Nucleus accumbens (tissue), 56 donors: Measurements from ENCODE around the gene SERPINA6.
"Not testable (repeated sequence)": the region's sequence is repeated elsewhere in the genome, so short reads cannot be mapped to it uniquely, and the experiment has no call there.

Experiments
- DNase-seq, 56 donors: peaks; one replicate each; lab custom pipeline; 2025; lab: John Stamatoyannopoulos, UW

The SERPINA6 gene

DNA sequence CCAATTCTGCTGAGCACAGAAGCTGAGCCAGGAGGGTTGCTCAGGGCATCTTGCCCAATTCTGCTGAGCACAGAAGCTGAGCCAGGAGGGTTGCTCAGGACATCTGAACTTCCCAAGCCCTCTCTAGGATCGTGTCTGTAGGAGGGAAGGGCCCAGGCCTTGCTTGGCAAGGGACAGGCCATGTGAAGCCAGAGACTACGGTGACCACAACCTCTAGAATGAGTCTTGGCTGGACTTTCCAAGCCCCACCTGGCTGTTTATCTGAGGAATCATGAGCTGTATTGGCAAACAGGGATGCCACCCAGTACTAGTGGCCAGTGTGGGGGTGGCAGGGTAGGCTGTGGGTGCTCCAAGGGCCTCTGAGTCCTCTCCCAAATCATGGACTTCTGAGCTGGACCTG lies 7.7 kb upstream of the SERPINA6 start:
- no peak for DNase-seq

DNA sequence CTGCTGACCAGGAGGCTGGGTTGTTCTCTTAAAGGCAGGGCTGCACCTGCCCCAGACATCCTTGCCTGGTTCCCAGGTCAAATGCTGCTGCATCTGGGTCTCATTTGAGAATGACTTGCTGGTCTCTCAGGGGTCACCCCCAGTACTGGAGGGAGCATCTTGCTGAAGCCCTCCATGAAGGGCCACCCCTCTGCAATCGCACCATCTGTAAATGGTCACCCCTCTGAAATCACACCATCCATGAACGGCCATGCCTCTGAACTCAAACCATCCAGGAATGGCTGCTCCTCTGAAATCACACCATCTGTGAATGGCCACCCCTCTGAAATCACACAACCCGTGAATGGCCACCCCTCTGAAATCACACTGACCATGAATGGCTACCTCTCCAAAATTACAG lies 7.3 kb upstream of the SERPINA6 start:
- no peak for DNase-seq

DNA sequence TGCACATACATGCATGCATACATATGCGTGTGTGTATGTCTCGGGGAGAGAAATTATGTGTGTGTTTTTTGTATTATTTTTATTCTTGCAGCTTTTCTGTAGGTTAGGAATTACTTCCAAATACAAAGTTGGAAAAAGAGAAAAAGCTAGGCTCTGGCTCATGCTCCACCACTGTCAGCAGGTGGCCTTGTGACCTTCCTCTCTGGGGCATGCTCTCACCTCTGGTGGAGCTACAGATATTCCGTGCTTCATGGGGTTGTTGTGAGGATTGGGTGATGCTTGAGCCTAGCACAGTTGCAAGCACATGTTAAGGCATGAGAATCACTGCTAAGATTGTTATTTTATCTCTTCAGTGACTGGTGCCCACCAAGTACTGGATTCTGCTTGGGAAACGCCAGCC lies 6.7 kb upstream of the SERPINA6 start:
- DNase-seq = no peak

DNA sequence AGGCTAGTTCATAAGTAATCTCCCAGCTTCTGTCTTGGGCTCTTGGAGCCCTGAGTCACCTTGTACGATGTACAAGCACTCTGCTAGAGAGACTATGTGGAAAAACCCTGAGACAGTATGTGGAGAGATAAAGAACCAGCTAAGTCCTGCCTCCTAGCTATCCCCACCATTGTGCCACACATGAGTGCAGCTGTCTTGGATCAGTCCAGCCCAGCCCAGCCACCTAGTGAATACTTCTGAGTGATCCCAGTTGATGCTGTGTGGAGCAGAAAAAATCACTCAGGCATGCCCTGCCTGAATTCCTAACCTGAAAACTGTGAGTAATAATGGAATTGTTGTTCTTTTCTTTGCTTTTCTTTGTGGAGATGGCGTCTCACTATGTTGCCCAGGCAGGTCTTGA lies 5.1 kb upstream of the SERPINA6 start:
- DNase-seq = no peak

DNA sequence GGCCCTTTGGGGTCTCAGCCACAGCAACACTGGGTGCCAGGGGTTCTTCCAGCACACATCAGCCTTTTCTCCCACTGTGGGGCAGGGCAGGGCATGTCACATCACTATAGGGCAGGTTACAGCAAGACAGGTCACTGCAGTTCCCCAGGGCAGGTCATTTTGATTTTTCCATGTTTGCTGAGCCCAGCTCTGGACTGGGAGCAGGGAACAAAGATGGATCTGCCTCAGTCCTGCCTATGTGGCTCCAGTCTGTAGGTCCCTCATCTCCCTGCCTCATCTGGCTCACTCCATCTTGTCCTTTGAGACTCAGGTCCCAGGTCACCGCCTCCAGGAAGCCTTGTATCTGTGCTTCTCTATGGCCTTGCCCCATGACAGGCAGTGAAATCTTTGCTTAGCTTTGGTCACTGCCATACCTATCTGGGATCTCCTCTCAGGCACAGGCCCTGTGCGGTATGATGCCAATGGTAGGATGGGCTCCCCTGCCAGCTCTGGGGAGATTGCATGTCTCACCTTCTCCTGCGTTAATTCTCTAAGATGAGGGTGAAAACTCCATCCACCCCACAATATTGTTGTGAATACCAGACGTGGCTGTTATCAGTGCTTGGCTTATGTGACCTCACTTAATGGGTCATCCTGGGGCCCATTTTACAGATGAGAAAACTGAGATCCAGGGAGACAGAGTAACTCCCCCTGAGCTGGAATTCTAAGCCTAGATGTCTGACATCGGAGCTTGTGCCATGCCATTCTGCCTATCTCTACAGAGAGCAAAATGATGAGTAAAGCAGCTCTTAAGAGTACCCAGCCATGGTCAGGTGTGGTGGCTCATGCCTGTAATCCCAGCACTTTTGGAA lies 1.5 kb downstream of the SERPINA6 start:
- DNase-seq = no peak

DNA sequence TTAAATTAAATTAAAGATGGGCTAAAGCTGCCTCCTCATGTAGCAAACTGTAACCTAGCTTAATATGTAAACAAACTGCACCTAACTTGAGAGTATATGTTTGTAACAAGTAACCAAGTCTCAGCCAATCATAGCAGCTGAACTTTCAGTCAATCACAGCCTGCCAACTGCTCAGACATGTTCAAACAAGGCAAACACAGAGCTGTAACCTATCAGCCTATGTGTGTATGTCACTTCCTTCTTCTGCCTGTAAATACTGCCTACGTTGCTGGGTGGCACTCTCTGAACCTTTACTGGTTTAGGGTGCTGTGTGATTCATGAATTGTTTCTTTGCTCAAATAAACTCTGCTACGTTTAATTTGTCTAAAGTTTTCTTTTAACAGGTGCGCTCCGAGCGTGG lies 2.9 kb downstream of the SERPINA6 start:
- no peak for DNase-seq

DNA sequence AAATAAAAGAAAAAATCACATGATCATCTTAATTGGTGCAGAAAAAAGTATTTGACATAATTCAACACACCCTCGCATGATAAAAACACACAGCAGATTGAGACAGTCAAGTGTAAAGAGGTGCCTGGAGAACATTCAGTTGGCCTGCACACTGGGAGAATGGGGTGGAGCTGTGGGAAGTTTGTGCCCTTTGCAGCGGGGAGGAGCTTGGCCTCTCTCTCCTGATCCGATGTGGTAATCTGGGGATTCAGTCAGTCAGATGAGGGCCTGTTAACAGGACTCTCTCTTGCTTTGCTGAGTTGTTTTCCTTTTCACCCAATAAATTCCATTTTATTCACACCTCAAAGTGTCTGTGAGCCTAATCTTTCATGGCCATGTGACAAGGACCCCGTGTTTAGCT lies 5.9 kb downstream of the SERPINA6 start:
- no peak for DNase-seq

DNA sequence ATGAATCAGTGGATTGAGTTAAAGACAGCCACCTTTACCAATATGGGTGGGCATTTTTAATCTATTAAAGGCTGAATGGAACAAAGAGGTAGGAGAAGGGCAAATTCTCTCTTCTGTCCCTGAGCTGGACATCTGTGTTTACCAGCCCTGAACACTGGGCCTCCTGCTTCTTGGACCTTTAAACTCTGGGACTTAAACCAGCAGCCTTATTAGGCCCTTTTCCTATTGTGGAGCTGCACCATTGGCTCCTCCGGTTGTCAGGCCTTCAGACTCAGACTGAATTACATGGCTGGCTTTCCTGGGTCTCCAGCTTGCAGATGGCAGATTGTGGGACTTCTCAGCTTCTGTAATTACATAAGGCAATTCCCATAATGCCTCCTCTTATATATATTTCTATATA lies 6.4 kb downstream of the SERPINA6 start:
- no peak for DNase-seq

DNA sequence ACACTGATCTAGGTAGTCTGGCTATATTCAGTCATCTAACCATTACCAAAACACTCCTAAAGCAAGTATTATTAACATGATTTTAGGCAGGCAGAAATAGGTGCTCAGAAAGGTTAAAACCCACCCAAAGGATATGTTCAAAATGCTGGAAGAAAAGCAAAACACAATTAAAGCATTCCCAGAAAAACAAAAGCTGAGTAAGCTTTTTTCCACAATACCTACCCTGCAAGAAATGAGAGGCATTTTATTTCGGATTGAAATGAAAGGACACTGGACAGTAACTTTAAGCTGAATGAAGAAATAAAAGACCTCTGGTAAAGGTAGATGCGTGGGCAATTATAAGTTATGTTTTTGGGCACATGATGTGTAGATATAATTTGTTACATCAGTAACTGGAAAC lies 8.2 kb downstream of the SERPINA6 start:
- no peak for DNase-seq

DNA sequence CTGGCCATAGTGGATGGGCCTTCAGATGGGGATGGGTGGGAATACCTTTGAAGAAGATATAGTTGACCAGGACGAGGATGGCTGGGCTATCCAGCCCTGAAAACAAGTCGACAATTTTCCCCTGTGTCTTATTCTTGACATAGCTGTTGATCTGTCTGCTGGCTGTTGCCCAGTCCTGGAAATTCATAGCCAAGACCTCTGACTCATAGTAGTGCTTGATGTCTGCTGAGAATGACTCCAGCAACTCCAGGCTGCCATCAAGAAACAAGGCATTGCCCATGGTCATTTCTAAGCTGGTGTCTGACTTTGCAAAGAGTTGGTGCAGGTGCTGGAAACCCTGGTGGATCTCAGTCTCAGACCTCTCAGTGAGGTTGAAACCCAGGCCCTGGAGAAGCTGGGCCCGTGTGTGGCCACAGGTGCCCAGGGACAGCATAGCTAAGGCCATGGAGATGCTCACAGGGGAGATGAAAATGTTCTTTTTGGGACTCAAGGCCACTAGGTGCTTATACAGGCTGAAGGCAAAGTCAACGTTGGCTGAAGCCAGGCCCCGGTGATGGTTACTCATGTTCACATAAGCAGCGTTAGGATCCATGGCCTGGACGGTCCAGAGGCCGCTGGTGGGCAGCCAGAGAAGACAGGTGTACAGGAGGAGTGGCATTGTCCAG lies 9.0 kb downstream of the SERPINA6 start:
- DNase-seq = no peak

DNA sequence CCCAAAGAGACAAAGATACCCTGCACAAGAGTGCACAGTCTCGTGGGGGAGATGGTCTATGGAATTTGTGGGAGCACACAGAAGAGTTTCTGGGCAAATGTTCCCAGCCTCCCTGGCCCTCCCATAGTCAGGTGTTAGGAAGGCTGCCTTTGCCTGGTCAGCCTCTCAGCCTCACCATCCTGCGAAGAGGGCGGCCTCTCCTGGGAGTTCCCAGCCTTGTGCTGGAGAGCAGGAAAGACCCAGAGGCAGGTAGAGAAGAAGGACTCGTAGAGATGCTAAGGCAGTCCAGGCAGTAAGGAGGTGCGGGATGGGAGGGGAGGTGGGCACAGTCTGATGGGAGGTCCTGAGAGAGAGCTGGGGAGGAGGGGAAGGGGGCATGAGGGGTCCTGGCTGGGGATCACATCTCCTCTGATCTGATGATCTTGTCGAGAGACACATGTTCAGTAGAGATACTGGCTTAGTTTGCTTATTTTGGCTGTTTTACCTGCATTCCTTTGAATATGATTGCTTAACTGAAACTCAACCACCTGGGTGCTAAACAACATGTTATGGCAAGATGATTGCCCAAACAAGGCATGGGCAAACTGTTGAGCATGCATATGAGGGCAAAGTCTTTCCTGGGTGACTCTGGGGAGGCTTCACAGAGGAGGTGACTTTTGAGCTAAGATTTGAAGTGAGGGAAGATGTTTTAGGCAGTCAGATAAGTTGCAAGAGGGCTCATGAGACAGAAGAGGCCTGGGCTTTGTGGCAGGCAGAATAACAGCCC lies 10.5 kb downstream of the SERPINA6 start:
- no peak for DNase-seq

DNA sequence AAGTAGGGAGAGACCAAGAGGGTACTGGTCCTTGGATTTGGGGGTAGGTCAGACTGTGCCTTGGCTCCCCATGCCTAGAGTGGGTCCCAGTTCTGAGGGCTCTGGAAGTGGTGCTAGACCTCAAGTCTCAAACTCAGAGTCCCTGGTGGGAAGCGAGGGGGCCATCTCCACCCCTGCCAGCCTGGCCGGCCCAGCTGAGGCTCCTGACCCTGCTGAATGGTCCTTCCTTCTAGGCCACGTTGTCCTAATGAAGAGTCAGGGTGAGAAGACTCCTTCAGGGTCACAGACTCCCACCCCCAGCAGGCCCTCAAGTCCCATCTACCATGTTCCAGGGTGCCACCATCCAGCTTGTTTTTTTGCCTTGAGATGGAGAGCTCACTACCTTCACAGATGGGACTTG lies 12.9 kb downstream of the SERPINA6 start:
- DNase-seq = no peak

DNA sequence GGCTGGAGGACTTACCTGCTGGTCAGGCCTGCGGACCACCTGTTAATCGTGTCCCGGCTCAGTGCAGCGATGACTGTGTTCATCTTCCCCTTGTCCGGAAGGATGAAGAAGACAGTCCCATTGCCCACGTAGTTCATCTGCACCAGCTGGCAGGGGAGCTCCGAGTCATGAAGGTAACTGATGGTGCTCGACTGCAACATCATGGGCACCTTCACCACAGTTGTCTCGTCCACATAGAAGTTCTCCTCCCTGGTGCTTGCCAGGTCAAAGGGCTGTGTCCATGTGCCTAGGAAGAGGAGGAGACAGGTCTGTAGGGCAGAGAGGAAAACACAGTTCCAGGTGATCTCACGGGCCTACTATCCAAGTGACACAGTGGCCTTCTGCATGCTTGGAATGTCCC lies 13.4 kb downstream of the SERPINA6 start:
- no peak for DNase-seq

DNA sequence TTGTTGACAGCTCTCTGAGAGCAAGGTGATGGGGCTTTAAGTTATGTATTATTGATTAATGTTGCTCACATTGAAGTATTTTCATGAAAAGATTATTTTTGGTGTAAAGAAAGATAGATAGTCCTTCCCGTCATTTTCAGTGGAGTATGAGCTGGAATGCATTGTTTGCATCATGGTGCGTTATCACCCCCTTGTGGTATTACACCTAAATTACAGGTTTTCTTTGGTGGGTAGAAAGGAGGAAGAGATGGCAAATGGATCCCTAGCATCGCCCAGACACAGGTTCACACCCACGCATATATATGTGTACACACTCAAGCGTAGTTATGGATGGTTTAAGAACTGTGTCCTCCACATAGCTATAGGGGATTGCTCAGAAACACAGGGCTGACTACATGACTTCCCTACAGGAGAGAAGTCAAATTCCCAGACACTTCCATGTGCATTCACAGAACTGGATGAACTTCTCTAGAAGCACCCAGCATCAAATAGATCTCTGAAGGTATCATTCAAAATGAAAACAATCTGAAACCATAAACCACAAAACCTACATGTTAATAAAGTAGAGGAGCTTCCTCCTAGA lies 15.6 kb downstream of the SERPINA6 start:
- DNase-seq = no peak

DNA sequence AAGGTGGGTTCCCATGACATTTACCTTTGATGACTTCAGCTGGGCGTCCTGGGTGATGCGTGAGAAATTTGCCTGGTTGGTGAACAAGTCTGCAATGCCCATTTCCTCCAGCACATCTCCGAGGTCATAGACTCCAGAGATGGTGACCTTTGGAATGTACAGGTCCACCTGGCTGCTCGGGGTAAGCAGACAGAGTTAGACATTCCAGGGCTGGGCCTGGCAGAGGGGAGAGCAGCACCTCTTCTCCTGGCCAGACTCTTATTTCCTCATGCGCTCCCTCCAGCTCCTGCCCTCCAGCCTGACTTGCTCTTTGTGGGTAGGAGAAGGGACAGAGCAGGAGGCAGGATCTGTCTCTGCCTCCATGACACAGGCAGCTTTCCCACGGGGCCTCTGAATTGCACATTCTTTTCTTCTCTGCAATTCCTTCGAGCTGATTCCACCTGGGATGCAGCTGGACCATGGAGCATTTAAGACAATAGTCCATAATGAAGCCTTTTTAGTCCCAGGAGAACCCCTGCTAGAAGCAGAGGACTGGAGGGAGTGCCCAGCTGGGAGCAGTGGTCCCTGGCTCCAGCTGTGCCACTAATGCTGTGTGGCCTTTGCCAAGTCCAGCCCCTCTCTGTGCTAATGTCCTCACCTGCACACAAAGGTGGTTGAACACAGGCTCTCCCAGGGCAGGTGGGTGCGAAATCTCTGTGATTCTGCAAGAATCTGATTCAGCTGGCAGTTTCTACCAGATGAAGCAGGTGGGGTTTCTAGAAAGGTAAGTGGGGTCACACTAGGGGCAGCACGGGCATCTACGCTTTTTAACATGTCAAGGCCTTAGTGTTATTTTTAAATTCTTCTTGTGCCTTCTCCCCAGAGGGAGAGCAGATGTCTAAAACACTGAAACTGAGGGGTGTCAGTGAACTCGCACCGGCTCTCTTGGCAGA lies 16.8 kb downstream of the SERPINA6 start:
- no peak for DNase-seq

DNA sequence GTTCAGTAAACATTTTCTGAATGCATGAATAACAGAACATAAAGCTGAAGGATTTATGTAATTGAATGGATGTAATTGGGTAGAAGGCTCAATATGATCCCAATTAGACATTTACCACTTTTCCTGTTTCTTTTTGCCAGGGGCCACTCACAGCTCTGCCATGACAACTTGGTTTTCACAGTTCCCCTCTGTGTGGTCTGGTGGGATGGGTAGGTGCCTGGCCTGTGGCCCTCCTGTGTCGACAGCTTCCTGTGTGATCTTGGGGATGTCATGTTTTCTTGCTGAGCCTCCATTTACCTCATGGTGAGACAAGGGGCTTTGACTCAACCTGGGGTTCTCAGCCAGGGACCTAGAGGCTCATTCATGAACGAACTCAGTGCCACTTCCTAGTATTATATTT lies 17.5 kb downstream of the SERPINA6 start:
- DNase-seq = no peak

DNA sequence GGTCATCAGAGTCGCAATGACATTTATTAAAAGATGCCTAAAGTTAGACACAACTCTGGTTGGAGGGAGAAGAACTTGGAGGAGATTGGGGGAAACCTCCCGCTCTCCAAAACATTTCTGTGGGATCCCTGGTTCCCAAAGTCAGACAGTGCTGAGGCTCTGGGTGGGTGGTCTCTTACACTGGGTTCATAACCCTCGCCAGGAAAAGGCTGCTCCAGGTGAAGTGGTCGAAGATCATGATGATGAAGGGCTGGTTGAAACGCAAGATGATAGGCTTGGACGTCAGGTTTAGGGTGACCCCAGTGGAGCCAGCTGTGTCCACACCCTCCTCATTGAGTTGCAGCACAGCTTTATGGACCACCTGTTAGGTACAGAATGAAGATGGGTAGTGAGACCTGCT lies 18.9 kb downstream of the SERPINA6 start:
- no peak for DNase-seq

DNA sequence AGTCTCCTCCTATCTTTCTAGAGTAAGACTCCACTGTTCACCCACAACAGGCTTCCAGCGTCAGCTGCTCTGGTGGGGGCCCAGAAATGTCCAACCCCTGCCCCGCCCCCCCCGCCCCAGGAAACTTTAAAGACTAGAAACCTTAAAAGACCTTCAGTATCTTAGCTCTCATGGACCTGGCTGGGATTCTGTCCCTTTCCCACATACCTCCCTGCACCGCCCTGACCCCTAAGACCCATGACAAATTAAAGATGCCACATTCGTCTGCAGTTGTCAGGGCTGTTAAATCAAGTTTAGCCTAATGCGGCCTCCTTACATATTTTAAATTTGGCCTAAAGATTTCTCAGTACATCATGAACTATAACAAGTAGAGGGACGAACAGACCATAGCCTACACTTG lies 20.0 kb downstream of the SERPINA6 start:
- DNase-seq = no peak

DNA sequence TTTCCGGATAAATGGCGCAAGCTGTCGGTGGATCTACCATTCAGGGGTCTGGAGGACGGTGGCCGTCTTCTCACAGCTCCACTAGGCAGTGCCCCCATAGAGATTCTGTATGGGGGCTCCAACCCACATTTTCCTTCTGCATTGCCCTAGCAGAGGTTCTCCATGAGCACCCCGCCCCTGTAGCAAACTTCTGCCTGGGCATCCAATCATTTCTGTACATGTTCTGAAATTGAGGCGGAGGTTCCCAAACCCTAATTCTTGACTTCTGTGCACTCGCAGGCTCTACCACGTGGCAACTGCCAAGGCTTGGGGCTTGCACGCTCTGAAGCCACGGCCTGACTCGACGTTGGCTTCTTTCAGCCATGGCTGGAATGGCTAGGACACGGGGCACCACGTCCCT lies 25.0 kb downstream of the SERPINA6 start:
- no peak for DNase-seq

DNA sequence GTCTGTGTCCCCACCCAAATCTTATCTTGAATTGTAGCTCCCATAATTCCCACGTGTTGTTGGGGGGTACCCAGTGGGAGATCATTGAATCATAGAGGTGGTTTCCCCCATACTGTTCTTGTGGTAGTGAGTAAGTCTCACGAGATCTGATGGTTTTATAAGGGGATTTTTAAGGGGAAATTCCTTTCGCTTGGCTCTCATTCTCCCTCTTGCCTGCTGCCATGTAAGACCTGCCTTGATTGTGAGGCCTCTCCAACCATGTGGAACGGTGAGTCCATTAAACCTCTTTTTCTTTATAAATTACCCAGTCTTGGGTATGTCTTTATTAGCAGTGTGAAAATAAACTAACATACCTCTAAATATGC lies 27.0 kb downstream of the SERPINA6 start:
- DNase-seq = not testable (repeated sequence)
